GM21390 (cell line): ENCODE results near the gene TSPEAR.
"Not testable (repeated sequence)": the region's sequence is repeated elsewhere in the genome, so short reads cannot be mapped to it uniquely, and the experiment has no call there.

Experiments used
- ATAC-seq: cut with Tn5 transposase; IDR thresholded peaks from one replicate; pipeline ENCODE4 v1.9.1; 2021; ENCODE audit not compliant: unreplicated experiment

Gene TSPEAR

GRCh38 chr21:44592446-44593311 is 118.7 kb downstream of the TSPEAR start, which contains the start of gene KRTAP10-6:
KRTAP10-6 (minus strand) TSS chr21:44592505; CDS start chr21:44592484, 21 bp downstream.
- no peak for ATAC-seq

DNA sequence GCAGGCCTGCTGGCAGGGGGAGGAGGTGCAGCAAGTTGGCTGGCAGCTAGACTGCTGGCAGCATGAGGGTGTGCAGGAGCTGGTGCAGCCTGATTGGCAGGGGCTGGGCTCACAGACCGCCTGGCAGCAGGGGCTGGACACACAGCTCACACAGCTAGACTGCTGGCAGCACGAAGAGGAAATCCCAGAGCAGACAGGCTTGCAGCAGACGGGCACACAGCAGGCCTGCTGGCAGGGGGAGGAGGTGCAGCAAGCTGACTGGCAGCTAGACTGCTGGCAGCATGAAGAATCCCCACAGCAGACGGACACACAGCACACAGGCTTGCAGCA is 119.6 kb downstream of the TSPEAR start:
- ATAC-seq, result not testable (repeated sequence)

DNA sequence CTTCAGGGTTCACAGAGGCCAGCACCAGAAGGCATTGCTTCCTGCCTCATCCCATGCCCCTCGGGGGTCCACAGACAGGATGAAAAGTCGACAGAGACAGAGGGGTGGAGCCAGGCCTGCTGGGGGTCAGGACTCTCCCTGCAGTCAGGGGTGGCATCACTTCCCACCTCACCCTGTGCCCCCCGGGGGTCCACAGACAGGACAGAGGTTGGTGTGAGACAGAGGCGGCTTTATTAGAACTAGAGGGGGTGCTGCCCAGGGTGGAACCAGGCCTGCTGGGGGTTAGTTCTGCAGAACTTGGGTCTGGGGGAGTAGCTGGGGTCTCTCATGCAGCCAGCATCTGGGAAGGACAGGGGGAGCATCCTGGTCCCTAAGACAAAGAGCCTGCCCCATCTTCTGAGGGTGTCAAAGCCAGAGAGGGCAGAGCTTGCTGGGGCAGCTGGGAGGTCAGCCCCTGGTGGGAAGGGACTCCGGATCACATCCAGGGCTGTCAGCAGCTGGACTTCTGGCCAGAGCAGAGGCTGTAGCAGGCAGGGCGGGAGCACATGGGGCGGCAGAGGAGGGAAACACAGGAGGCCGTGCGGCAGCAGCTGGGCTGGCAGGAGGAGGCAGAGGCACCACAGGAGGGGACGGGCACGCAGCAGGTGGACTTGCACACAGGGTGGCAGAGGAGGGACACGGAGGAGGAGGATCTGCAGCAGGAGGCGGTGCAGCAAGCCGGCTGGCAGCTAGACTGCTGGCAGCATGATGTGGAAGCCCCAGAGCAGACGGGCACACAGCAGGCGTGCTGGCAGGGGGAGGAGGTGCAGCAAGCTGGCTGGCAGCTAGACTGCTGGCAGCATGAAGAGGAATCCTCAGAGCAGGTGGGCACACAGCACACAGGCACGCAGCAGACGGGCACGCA is 120.2 kb downstream of the TSPEAR start:
- not testable (repeated sequence) for ATAC-seq

GRCh38 chr21:44590311-44590721 is 121.1 kb downstream of the TSPEAR start:
- no peak for ATAC-seq

GRCh38 chr21:44589586-44590305 is 121.6 kb downstream of the TSPEAR start:
- ATAC-seq, result no peak

DNA sequence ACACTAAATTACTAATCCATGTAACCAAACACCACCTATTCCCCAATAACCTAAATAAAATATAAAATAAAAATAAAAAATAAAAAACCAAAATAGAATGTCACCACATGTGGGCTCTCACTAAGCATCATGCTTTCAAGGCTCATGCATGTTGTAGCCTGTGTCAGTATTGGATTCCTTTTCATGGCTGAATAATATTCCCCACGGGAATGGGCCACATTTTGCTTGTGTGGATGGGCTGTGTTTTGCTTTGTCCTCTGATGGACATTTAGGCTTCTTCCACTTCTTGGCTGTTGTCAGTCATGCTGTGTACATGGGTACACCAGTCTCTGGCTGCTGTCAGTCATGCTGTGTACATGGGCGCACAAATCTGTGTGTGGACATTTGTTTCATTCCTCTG is 122.3 kb downstream of the TSPEAR start:
- no peak for ATAC-seq

DNA sequence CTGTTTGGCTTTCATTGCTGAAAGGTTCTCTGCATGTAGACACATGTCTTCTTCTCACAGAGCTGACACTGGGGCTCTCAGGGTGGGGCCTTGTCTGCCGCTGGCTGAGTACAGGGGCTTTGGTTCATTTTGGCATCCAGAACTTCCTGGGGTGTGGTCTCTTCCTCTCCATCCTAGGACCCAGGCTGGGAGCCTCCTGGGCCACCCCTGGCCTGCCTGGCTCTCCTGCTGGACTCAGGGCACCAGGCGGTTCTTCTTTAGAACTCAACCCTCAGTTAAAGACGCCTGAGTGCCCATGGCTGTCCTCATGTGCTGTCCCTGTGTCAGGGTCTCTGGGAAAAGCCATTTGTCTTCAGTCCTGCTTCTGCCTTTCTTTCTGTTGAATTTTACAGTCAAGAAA is 125.5 kb downstream of the TSPEAR start:
- ATAC-seq, result no peak

DNA sequence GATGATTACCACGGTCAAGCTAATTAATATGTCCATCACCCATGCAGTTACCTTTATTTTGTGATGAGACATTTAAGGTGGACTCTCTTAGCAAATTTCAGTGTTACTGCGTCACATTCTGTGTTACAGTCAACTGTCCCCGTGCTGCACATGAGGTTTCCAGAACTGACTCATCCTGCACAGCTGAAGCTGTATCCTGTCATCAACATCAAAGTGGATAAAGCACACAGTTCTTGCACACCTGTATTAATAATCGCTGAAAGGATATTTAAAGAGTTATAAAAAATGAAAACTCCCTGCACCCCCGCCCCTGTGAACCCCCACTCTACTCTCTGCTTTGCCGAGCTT is 127.6 kb downstream of the TSPEAR start:
- ATAC-seq, result no peak

DNA sequence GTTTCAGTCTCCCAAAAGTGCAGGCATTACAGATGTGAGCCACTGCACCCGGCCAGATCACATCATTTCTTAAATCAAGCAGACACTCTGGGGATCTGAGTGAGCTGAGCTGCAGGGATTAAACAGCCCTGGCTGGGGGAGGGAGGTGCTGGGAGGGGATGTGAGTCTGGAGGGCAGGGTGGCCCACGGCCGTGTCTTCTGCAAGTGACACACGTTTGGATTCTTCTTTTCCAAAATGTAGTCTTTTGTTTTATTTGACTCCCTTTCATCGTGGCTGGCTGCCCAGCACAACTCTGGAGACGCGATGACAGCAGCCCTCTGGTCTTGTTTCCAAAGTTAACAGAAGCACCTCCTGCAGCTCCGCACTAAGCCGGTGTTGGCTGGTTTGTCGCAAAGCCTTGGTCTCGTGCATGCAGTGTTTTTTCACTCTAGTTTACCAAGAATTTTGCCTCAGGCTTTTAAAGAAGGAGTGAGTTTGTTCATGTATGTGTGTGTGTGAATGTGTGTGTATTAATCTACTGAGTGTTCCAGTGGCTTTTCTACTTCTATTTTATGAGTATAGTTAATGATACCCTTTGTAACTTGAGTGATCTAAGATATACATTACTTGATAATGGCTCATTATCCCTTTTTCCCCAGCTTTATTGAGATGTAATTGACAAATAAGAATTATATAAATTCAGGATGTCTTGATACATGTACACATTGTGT is 128.1 kb downstream of the TSPEAR start:
- ATAC-seq, result no peak

GRCh38 chr21:44582055-44582454 is 129.3 kb downstream of the TSPEAR start:
- ATAC-seq, result no peak

- ATAC-seq, result no peak
Measured at GRCh38 chr21:44581158-44581557, 130.2 kb downstream of the TSPEAR start.

GRCh38 chr21:44580231-44580821 is 131.0 kb downstream of the TSPEAR start, which contains the start of gene KRTAP10-5:
KRTAP10-5 (minus strand) TSS chr21:44580604; CDS start chr21:44580578, 26 bp downstream.
- not testable (repeated sequence) for ATAC-seq

DNA sequence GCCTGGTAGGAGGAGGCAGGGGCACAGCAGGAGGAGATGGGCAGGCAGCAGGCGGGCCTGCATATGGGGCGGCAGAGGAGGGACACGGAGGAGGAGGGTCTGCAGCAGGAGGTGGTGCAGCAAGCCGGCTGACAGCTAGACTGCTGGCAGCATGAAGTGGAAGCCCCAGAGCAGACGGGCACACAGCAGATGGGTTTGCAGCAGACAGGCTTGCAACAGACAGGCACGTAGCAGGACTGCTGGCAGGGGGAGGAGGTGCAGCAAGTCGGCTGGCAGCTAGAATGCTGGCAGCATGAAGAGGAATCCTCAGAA is 131.6 kb downstream of the TSPEAR start:
- ATAC-seq, result no peak

- no peak for ATAC-seq
Measured at GRCh38 chr21:44579056-44579832, 132.1 kb downstream of the TSPEAR start.

DNA sequence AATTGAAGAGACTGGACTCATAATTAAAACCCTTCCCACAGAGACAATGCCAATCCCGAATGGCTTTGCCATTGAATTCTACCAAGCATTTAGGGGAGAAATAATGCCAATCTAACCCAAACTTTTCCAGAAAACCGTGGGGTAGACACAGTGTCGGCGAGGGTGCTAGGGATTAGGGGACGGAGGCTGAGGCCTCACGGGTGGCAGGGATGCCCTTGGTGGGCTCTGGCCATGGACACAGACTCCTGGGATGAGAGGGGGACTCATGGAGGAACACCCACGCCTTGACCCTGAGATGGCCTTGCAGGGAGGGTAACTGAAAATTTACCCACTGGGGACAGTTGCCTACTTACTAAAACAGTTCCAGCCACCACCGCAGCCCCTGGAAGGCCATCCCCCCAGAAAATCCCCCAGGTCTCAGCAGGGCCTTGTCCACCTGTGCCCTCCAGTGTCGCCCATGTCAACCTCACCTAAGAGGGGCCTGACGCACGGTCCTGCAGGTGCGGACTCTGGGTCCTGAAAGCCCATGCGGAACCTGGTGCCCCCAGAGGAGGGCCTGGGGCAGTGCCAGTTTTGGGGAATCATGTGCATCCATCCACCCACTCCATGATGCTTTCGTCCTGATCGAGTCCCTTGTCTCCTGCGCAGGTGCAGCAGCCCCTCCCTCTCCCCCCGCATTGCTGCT is 132.9 kb downstream of the TSPEAR start:
- no peak for ATAC-seq

DNA sequence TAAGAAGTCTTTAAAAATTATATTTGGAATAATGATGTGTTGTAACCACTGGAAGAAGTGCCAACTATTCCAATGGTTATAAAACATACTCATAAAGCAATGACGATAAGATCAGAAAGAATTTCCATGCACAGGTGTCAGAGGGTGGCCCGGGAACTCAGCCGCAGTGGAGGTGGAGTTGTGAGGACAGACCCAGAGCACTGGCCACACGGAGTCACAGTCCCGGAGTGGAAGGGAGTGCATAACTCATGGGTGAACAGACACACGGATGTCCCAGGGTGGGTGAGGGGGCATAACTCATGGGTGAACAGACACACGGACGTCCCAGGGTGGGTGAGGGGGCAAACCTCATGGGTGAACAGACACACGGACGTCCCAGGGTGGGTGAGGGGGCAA is 135.3 kb downstream of the TSPEAR start:
- ATAC-seq, result no peak

GRCh38 chr21:44575307-44576024 is 135.9 kb downstream of the TSPEAR start:
- ATAC-seq, result no peak
